ENCODE measurements around the gene CHST3.

CHST3 gene

GRCh38 chr10:72061491-72061890, 97.3 kb downstream of the CHST3 start:
- no peak for FAIRE-seq

- no peak for FAIRE-seq
Observed at GRCh38 chr10:72061930-72062329, 97.7 kb downstream of the CHST3 start.

DNA sequence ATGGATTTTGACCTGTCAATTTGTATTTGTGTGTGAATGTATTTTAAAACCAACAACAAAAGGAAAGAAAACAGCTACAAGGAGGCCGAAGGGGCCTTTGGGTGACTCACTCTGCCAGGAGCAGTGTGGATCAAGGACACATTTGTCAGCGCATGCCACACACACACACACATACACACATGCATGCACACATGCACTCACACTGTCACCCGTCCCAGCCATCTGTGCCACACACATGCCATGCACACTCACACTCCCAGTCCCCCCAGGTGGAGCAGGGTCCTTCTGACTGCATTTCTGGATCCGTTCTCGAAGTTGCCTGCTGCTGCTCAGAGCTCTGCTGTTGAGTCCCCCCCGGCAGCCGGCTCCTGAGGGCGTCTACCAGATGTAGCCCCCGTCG, 98.2 kb downstream of the CHST3 start:
- FAIRE-seq: no peak
